ENCODE data around the gene TMEM232. TPM values are rescaled to one million over a fixed set of nuclear protein-coding genes. Genes with fewer than 3 reads are reported as not detected.

The TMEM232 gene
- total RNA-seq, 2 donors from 2014 or later = 3.9 to 4.2 TPM

DNA sequence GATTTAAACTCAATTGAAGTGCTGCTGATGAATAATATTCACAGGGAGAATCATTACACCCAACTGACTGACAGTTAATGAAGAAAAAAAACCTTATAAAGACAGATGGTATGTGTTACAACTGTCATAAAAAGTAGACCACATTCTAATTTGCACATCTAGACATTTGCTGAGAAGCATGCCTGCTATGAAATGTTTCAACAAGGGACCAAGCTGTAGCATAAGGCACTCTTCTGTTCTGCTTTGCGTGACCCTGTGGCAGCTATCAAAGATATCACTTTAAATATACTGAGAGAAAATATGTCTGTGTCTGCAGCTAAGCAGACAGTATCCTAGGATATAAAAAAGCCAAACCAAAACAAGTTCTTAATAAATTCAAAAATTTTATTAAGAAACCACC lies 153.7 kb downstream of the TMEM232 start:
- Mint-ChIP-seq H3K4me1 (peaks cover 32% of the 10 kb centered on the region), H3K36me3 (ENCODE audit: low read depth) (peaks cover 3% of the 10 kb centered on the region), H3K4me3 (no peak overlapping the region), H3K27ac (no peak overlapping the region), H3K27me3 (ENCODE audit: insufficient read depth) (no peaks in the 10 kb centered on the region), H3K9me3 (peaks cover 5% of the 10 kb centered on the region)
- Histone ChIP-seq H3K4me3 (ENCODE audit: low read length) (no peak overlapping the region), H3K27me3 (ENCODE audit: control insufficient read depth, insufficient read depth, low read length, poor library complexity, severe bottlenecking) (no peaks in the 10 kb centered on the region), H3K36me3 (ENCODE audit: control insufficient read depth, insufficient read depth, low read length) (no peaks in the 10 kb centered on the region), H3K9me3 (ENCODE audit: control insufficient read depth, low read length) (peaks cover 4% of the 10 kb centered on the region), H3K4me1 (ENCODE audit: control insufficient read depth, insufficient read depth, low read length) (peaks cover 6% of the 10 kb centered on the region), H3K27ac (ENCODE audit: low read depth, low read length) (no peak overlapping the region), H3K9ac (ENCODE audit: extremely low read depth, low read length, poor library complexity, severe bottlenecking) (no peak overlapping the region)
- WGBS, 2 experiments (ENCODE audit: insufficient coverage in 1 of 2, insufficient read length in 1 of 2) = 100% methylated on average over 1 of the region's 1 CpG; no CpG with 5 or more reads in 1 of the 2 experiments
- DNase-seq = no peak
- no peak for TF ChIP-seq CTCF (conservative IDR thresholded peaks at IDR 0.05)

DNA sequence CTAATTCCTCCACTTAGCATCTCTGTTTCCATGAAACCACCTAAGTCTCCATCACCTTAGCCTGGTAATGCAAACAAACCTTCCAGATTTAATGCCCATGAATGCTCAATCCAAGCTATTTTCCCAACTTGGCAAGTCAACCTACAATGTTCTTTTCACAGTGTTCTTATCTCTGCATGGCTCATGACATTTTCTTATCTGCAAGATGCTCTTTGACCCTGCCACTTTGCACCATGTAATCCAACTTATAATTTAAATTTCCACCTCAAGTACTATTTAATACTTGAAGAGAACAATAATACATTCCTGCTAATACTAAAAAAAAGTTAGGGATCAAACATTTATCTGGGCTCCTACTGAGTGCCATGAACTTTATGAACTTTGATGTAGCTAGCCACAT lies 164.3 kb downstream of the TMEM232 start:
- Mint-ChIP-seq H3K27me3 (ENCODE audit: insufficient read depth) (no peaks in the 10 kb centered on the region), H3K4me3 (no peak overlapping the region), H3K4me1 (peaks cover 6% of the 10 kb centered on the region), H3K36me3 (ENCODE audit: low read depth) (peaks cover 8% of the 10 kb centered on the region), H3K9me3 (peaks cover 7% of the 10 kb centered on the region), H3K27ac (no peak overlapping the region)
- Histone ChIP-seq H3K9ac (ENCODE audit: extremely low read depth, low read length, poor library complexity, severe bottlenecking) (no peak overlapping the region), H3K27ac (ENCODE audit: low read depth, low read length) (no peak overlapping the region), H3K4me1 (ENCODE audit: control insufficient read depth, insufficient read depth, low read length) (no peaks in the 10 kb centered on the region), H3K27me3 (ENCODE audit: control insufficient read depth, insufficient read depth, low read length, poor library complexity, severe bottlenecking) (no peaks in the 10 kb centered on the region), H3K36me3 (ENCODE audit: control insufficient read depth, insufficient read depth, low read length) (no peaks in the 10 kb centered on the region), H3K9me3 (ENCODE audit: control insufficient read depth, low read length) (peaks cover 6% of the 10 kb centered on the region), H3K4me3 (ENCODE audit: low read length) (no peak overlapping the region)
- no peak for DNase-seq
- TF ChIP-seq CTCF (conservative IDR thresholded peaks at IDR 0.05) = no peak

- H3K27me3 ChIP-seq (ENCODE audit: control insufficient read depth, insufficient read depth, low read length, poor library complexity, severe bottlenecking) = no peaks in the 10 kb centered on the region
- no peaks in the 10 kb centered on the region for H3K36me3 ChIP-seq (ENCODE audit: control insufficient read depth, insufficient read depth, low read length)
- Mint-ChIP-seq H3K9me3 (peaks cover 3% of the 10 kb centered on the region), H3K36me3 (ENCODE audit: low read depth) (peaks cover 4% of the 10 kb centered on the region), H3K27ac (no peak overlapping the region), H3K4me1 (peaks cover 6% of the 10 kb centered on the region), H3K27me3 (ENCODE audit: insufficient read depth) (no peaks in the 10 kb centered on the region), H3K4me3 (no peak overlapping the region)
- H3K4me1 ChIP-seq (ENCODE audit: control insufficient read depth, insufficient read depth, low read length) = no peaks in the 10 kb centered on the region
- WGBS, 2 experiments (ENCODE audit: insufficient coverage in 1 of 2, insufficient read length in 1 of 2) = 97% methylated on average over 1 of the region's 1 CpG; no CpG with 5 or more reads in 1 of the 2 experiments
- DNase-seq = no peak
- TF ChIP-seq CTCF (conservative IDR thresholded peaks at IDR 0.05) = no peak
- H3K9ac ChIP-seq (ENCODE audit: extremely low read depth, low read length, poor library complexity, severe bottlenecking) = no peak overlapping the region
- H3K27ac ChIP-seq (ENCODE audit: low read depth, low read length) = no peak overlapping the region
- H3K4me3 ChIP-seq (ENCODE audit: low read length) = no peak overlapping the region
- H3K9me3 ChIP-seq (ENCODE audit: control insufficient read depth, low read length) = peaks cover 1% of the 10 kb centered on the region
These were observed 165.0 kb downstream of the TMEM232 start for GRCh38 chr5:110561510-110561909.

All from endodermal cell (in vitro differentiated cells).